Measurements from ENCODE around the gene DCC.

The DCC gene

DNA sequence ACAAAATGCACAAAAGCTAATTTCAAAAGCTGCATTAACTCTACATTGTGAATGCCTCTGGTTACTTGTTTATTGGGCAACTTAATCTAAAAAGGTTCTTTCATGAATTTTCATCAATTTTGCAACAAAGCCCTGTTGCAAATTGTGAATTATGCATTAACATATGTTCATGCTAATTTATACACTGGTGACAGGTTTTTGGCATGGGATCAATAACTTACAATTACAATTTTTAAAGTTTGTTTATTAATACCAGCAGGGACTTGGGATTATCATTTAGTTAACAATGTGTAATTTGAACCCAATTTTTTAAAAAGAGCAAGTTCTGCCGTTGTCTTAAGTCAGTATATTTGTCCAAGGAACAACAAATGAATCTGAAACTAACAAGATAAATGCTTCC lies 183.6 kb downstream of the DCC start:
- no peak for TF ChIP-seq CTCF (IDR thresholded peaks at IDR 0.05; ENCODE audit: low read depth, low read length, missing control alignments)
- DNase-seq (ENCODE audit: extremely low read depth, low read depth): no peak
- H3K4me3 ChIP-seq (replicated peaks; ENCODE audit: low read depth, low read length): no peak overlapping the region

DNA sequence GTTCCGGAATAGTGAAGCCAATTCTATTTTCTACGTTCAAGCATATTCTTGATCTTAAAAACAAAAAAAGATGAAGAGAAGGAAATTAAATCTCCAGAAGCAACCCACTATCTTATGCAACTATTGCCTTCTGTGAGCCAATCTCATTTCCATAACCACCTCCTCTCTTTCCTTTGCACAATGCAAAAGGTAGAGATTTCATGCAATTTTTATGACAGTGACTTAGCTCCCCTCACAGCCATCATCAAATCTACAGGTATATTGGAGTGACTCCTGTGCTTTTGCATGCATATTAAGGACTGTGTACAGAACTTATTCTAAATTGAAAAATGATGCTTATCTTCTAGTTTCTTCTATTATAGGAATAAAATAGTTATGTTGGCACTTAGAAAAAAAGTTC lies 191.8 kb downstream of the DCC start:
- TF ChIP-seq CTCF (IDR thresholded peaks at IDR 0.05; ENCODE audit: low read depth, low read length, missing control alignments): no peak

GRCh38 chr18:52536039-52536438 lies 196.0 kb downstream of the DCC start:
- no peak for TF ChIP-seq CTCF (IDR thresholded peaks at IDR 0.05; ENCODE audit: low read depth, low read length, missing control alignments)
- no peak for DNase-seq (ENCODE audit: extremely low read depth, low read depth)
- H3K4me3 ChIP-seq (replicated peaks; ENCODE audit: low read depth, low read length): no peak overlapping the region

More for the DNA sequence above, 191.8 kb downstream of the DCC start:
- no peak overlapping the region for H3K4me3 ChIP-seq (replicated peaks; ENCODE audit: low read depth, low read length)
- no peak for DNase-seq (ENCODE audit: extremely low read depth, low read depth)

DNA sequence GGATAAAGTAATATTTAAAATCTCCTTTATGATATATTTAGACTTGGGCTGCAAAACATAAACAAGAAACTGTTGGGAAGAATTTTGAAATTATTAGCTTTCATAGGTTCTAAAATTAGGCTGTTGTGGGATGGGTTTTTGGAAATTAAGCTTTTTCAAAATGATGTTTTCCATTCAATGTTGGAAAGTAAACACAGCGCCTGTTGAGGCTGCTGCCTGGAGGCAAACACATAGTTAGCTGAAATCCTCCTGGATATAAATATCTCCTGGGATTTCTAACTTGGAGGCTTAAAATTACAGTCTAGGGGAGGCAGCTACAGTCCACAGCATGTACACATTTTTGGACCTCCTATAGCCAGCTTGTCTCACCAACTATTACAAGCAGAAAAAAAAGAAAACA lies 197.3 kb downstream of the DCC start:
- DNase-seq (ENCODE audit: extremely low read depth, low read depth): no peak
- H3K4me3 ChIP-seq (replicated peaks; ENCODE audit: low read depth, low read length): no peak overlapping the region
- TF ChIP-seq CTCF (IDR thresholded peaks at IDR 0.05; ENCODE audit: low read depth, low read length, missing control alignments): no peak

DNA sequence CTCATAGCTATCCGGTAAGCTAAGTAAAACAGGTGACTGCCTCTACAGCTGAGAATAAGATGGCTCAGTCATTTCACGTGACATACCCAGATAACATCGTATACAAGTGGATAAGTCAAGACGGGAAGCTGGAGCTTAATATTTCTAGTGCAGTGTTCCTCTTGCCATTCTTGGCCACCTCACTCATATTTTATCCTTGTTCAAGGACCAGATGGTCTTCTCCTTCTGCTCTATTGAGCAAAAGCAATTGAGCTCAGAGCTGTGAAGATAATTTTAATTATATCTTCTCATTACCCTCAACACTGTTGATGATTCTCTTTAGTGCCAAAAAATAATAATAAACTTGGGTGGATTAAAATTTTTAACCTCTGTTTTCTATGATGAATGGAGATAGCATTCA lies 201.1 kb downstream of the DCC start:
- no peak for TF ChIP-seq CTCF (IDR thresholded peaks at IDR 0.05; ENCODE audit: low read depth, low read length, missing control alignments)
- H3K4me3 ChIP-seq (replicated peaks; ENCODE audit: low read depth, low read length): no peak overlapping the region
- no peak for DNase-seq (ENCODE audit: extremely low read depth, low read depth)

DNA sequence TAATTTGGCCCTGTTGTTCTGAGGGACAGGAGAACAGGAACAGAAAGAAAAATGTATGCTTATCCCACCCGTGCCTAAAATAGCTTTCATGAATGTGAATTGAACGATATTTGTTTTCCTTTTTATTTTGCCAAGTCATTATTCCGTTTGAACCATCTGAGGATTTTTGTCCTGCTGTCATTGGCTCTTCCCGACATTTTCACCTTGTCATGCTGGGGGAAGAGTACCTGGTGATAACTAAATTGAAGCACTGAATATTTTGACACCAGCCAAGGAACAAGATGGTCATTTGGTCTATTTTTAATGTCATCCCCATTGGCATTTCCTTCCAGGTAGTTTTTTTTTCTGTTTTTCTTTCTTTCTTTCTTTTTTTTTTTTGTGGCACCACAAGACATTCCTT lies 204.1 kb downstream of the DCC start:
- DNase-seq (ENCODE audit: extremely low read depth, low read depth): no peak
- no peak overlapping the region for H3K4me3 ChIP-seq (replicated peaks; ENCODE audit: low read depth, low read length)
- no peak for TF ChIP-seq CTCF (IDR thresholded peaks at IDR 0.05; ENCODE audit: low read depth, low read length, missing control alignments)

DNA sequence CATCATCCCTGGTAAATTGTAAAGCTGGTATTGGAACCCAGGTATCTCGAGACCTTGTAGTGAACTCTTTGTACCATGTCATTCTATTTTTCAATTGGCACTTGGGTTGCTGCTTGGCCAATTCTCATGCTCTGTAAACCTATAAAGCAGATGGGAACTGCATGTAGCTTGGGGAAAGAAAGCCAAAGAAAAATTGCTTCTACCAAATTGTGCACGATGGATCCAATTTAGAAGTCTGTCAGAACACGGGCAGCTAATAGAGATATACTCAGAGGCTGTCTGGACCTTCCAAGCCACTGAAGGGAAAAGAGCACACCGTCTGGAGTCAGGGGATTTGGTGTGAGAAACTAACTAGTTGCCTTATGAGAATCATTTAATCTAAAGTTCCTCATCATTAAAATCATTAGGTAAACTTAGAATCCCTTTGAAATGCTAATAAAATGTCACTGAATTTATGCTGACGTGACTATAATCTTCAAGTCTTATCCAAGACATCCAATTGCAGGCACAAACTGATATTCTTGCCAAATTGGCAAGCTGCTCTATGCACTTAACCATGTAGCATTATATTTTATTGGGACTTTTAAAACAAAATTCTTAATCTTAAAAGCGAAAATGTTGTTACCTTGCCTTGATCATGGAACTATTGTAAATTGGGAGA lies 206.8 kb downstream of the DCC start:
- no peak overlapping the region for H3K4me3 ChIP-seq (replicated peaks; ENCODE audit: low read depth, low read length)
- no peak for TF ChIP-seq CTCF (IDR thresholded peaks at IDR 0.05; ENCODE audit: low read depth, low read length, missing control alignments)
- no peak for DNase-seq (ENCODE audit: extremely low read depth, low read depth)

Data from HFF-Myc (cell line).